Ovary (tissue), 9 donors: Measurements from ENCODE around the gene PSENEN. TPM values are rescaled to one million over a fixed set of nuclear protein-coding genes. Genes with fewer than 3 reads are reported as not detected.

Experiments used
- polyA plus RNA-seq, 2 donors: library from polyadenylated mRNA; stranded (reverse); fragments of 200-250 nt in 1 of 2; fragments of 350-450 nt in 1 of 2; fragmentation: Illumina TruSeq in 1 of 2; extraction: RNeasy Lipid Tissue Mini Kit (QIAGEN cat#74804) in 1 of 2; gene quantifications; one replicate each; pipeline ENCODE4 v1.2.3, GENCODE V29; 2013 to 2014
- total RNA-seq, 7 donors: library from RNA; depleted of rRNA in 2 of 7; stranded (reverse); fragments of >200 nt in 2 of 7; fragmentation: NEBNext Ultra II Directional in 3 of 7; extraction: Animal tissue kit (Norgen Biotek cat#: 25700) in 3 of 7; gene quantifications; one replicate each; pipeline versions ENCODE4 v1.1.0 to v1.2.4, GENCODE V29; 2016 to 2023
- donor health status: DM: no; HTN: no; CAD: no; lungs with moderate emphysema.
- donor health status: DM: no; HTN: no; CAD: no.
- donor health status: Bipolar disorder and iron deficiency.
- donor health status: DM: yes; HTN: yes; CAD: no.
- donor health status: DM: no; HTN: no; CAD: no.
- donor health status: DM: yes; HTN: yes; CAD: no.

Gene PSENEN
- total and polyA plus RNA-seq, 9 donors = 23.4 to 90.4 (median 44.6) TPM

Other genes starting within 250 kb of the PSENEN start
- gene DMKN, start 232.0 kb upstream of the PSENEN start, total RNA-seq = 100 to 1,000 TPM in 3 of 7 donors, 10 to 100 TPM in 4; 82.1 to 177 (median 98.4) TPM
- gene DMKN, start 232.0 kb upstream of the PSENEN start, polyA plus RNA-seq = 10 to 100 TPM; 58.3 to 59.0 TPM
- not detected for gene SBSN, start 217.3 kb upstream of the PSENEN start, total RNA-seq
- gene SBSN, start 217.3 kb upstream of the PSENEN start, polyA plus RNA-seq = not detected
- not detected for gene GAPDHS, start 212.2 kb upstream of the PSENEN start, total RNA-seq
- gene GAPDHS, start 212.2 kb upstream of the PSENEN start, polyA plus RNA-seq = not detected
- 10 to 100 TPM; 61.4 to 87.7 (median 66.8) TPM for gene TMEM147, start 200.0 kb upstream of the PSENEN start, total RNA-seq
- gene TMEM147, start 200.0 kb upstream of the PSENEN start, polyA plus RNA-seq = 100 to 1,000 TPM in 1 of 2 donors, 10 to 100 TPM in 1; 80.9 to 105 TPM
- gene ATP4A, start 182.0 kb upstream of the PSENEN start, total RNA-seq = not detected
- gene ATP4A, start 182.0 kb upstream of the PSENEN start, polyA plus RNA-seq = under 1 TPM in 1 of 2 donors, not detected in 1; 0.02 TPM
- not detected for gene PMIS2, start 159.5 kb upstream of the PSENEN start, total RNA-seq
- not detected for gene PMIS2, start 159.5 kb upstream of the PSENEN start, polyA plus RNA-seq
- 10 to 100 TPM; 10.6 to 24.5 (median 19.5) TPM for gene HAUS5, start 132.9 kb upstream of the PSENEN start, total RNA-seq
- 10 to 100 TPM in 1 of 2 donors, 1 to 10 TPM in 1; 8.8 to 14.8 TPM for gene HAUS5, start 132.9 kb upstream of the PSENEN start, polyA plus RNA-seq
- gene RBM42, start 116.6 kb upstream of the PSENEN start, total RNA-seq = 10 to 100 TPM; 43.0 to 90.4 (median 78.1) TPM
- gene RBM42, start 116.6 kb upstream of the PSENEN start, polyA plus RNA-seq = 10 to 100 TPM in 1 of 2 donors, 1 to 10 TPM in 1; 6.1 to 68.0 TPM
- gene ETV2, start 103.9 kb upstream of the PSENEN start, total RNA-seq = 1 to 10 TPM in 5 of 7 donors, under 1 TPM in 2; 0.79 to 2.5 (median 1.4) TPM
- gene ETV2, start 103.9 kb upstream of the PSENEN start, polyA plus RNA-seq = 1 to 10 TPM in 1 of 2 donors, not detected in 1; 1.9 TPM
- gene COX6B1, start 97.3 kb upstream of the PSENEN start, total RNA-seq = 100 to 1,000 TPM; 181 to 320 (median 243) TPM
- gene COX6B1, start 97.3 kb upstream of the PSENEN start, polyA plus RNA-seq = 100 to 1,000 TPM; 466 to 601 TPM
- gene UPK1A, start 79.1 kb upstream of the PSENEN start, total RNA-seq = not detected
- gene UPK1A, start 79.1 kb upstream of the PSENEN start, polyA plus RNA-seq = under 1 TPM; 0.06 to 0.20 TPM
- gene ZBTB32, start 41.1 kb upstream of the PSENEN start, total RNA-seq = under 1 TPM in 1 of 7 donors, not detected in 6; 0.41 TPM
- not detected for gene ZBTB32, start 41.1 kb upstream of the PSENEN start, polyA plus RNA-seq
- gene KMT2B, start 27.6 kb upstream of the PSENEN start, total RNA-seq = 10 to 100 TPM; 13.0 to 53.7 (median 38.4) TPM
- 10 to 100 TPM in 1 of 2 donors, 1 to 10 TPM in 1; 8.8 to 27.2 TPM for gene KMT2B, start 27.6 kb upstream of the PSENEN start, polyA plus RNA-seq
- gene IGFLR1, start 3.2 kb upstream of the PSENEN start, total RNA-seq = 10 to 100 TPM in 3 of 7 donors, 1 to 10 TPM in 4; 3.6 to 12.8 (median 7.6) TPM
- gene IGFLR1, start 3.2 kb upstream of the PSENEN start, polyA plus RNA-seq = 1 to 10 TPM in 1 of 2 donors, under 1 TPM in 1; 0.93 to 9.0 TPM
- gene U2AF1L4, start 233 bp upstream of the PSENEN start, total RNA-seq = 10 to 100 TPM; 16.7 to 37.5 (median 25.6) TPM
- 10 to 100 TPM; 16.7 to 37.7 TPM for gene U2AF1L4, start 233 bp upstream of the PSENEN start, polyA plus RNA-seq
- 10 to 100 TPM; 14.5 to 25.6 (median 19.1) TPM for gene LIN37, start 2.9 kb downstream of the PSENEN start, total RNA-seq
- 10 to 100 TPM in 1 of 2 donors, 1 to 10 TPM in 1; 9.8 to 24.1 TPM for gene LIN37, start 2.9 kb downstream of the PSENEN start, polyA plus RNA-seq
- gene HSPB6, start 11.4 kb downstream of the PSENEN start, total RNA-seq = 100 to 1,000 TPM in 6 of 7 donors, 10 to 100 TPM in 1; 44.9 to 276 (median 232) TPM
- 100 to 1,000 TPM; 101 to 434 TPM for gene HSPB6, start 11.4 kb downstream of the PSENEN start, polyA plus RNA-seq
- gene PROSER3, start 12.5 kb downstream of the PSENEN start, total RNA-seq = 10 to 100 TPM in 5 of 7 donors, 1 to 10 TPM in 2; 3.3 to 59.0 (median 32.0) TPM
- gene PROSER3, start 12.5 kb downstream of the PSENEN start, polyA plus RNA-seq = 10 to 100 TPM; 12.6 to 12.9 TPM
- 10 to 100 TPM; 14.7 to 52.7 (median 46.1) TPM for gene ARHGAP33, start 29.9 kb downstream of the PSENEN start, total RNA-seq
- 10 to 100 TPM in 1 of 2 donors, under 1 TPM in 1; 0.95 to 18.5 TPM for gene ARHGAP33, start 29.9 kb downstream of the PSENEN start, polyA plus RNA-seq
- under 1 TPM in 1 of 7 donors, not detected in 6; 0.41 TPM for gene PRODH2, start 67.2 kb downstream of the PSENEN start, total RNA-seq
- gene PRODH2, start 67.2 kb downstream of the PSENEN start, polyA plus RNA-seq = not detected
- 1 to 10 TPM in 1 of 7 donors, under 1 TPM in 1, not detected in 5; 0.12 to 1.0 TPM for gene NPHS1, start 106.9 kb downstream of the PSENEN start, total RNA-seq
- gene NPHS1, start 106.9 kb downstream of the PSENEN start, polyA plus RNA-seq = under 1 TPM in 1 of 2 donors, not detected in 1; 0.01 TPM
- under 1 TPM in 2 of 7 donors, not detected in 5; 0.12 to 0.15 TPM for gene KIRREL2, start 111.3 kb downstream of the PSENEN start, total RNA-seq
- under 1 TPM; 0.02 to 0.05 TPM for gene KIRREL2, start 111.3 kb downstream of the PSENEN start, polyA plus RNA-seq
- 10 to 100 TPM in 1 of 7 donors, 1 to 10 TPM in 3, under 1 TPM in 3; 0.55 to 10.1 (median 1.5) TPM for gene APLP1, start 122.9 kb downstream of the PSENEN start, total RNA-seq
- 1 to 10 TPM; 1.6 to 3.0 TPM for gene APLP1, start 122.9 kb downstream of the PSENEN start, polyA plus RNA-seq
- gene NFKBID, start 154.9 kb downstream of the PSENEN start, total RNA-seq = 10 to 100 TPM; 10.4 to 23.7 (median 14.6) TPM
- gene NFKBID, start 154.9 kb downstream of the PSENEN start, polyA plus RNA-seq = 1 to 10 TPM; 4.8 to 5.0 TPM
- 1 to 10 TPM in 6 of 7 donors, under 1 TPM in 1; 0.92 to 6.3 (median 5.5) TPM for gene HCST, start 156.9 kb downstream of the PSENEN start, total RNA-seq
- gene HCST, start 156.9 kb downstream of the PSENEN start, polyA plus RNA-seq = 1 to 10 TPM; 8.5 to 9.2 TPM
- gene TYROBP, start 162.6 kb downstream of the PSENEN start, total RNA-seq = 10 to 100 TPM in 6 of 7 donors, 1 to 10 TPM in 1; 9.2 to 41.5 (median 31.4) TPM
- gene TYROBP, start 162.6 kb downstream of the PSENEN start, polyA plus RNA-seq = 100 to 1,000 TPM in 1 of 2 donors, 10 to 100 TPM in 1; 55.1 to 135 TPM
- gene LRFN3, start 190.7 kb downstream of the PSENEN start, total RNA-seq = 10 to 100 TPM; 10.6 to 31.2 (median 21.9) TPM
- 10 to 100 TPM in 1 of 2 donors, 1 to 10 TPM in 1; 6.4 to 13.4 TPM for gene LRFN3, start 190.7 kb downstream of the PSENEN start, polyA plus RNA-seq
- 10 to 100 TPM; 17.0 to 78.6 (median 20.2) TPM for gene SDHAF1, start 249.5 kb downstream of the PSENEN start, total RNA-seq
- gene SDHAF1, start 249.5 kb downstream of the PSENEN start, polyA plus RNA-seq = 10 to 100 TPM; 11.2 to 21.6 TPM